ENCODE measurements around the gene DOCK9.

DNA sequence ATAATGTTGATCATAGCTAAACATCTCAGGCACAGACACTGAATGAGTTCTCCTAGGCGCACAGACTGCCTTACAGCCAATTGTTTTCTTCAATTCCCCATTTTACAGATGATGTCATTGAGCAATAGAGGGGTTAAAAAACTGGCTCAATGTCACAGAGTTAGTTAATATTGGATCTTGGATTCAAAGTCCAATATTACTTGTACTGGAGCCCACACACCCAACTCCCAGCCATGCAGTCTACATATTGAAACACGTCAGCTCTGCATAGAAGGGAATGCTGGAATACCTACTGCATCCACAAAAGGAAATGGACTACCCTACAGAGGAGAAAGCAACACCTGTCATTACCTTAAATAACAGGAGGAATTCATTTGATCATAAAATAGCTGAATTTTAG, 149.2 kb downstream of the DOCK9 start:
- TF ChIP-seq, protein P1, sequence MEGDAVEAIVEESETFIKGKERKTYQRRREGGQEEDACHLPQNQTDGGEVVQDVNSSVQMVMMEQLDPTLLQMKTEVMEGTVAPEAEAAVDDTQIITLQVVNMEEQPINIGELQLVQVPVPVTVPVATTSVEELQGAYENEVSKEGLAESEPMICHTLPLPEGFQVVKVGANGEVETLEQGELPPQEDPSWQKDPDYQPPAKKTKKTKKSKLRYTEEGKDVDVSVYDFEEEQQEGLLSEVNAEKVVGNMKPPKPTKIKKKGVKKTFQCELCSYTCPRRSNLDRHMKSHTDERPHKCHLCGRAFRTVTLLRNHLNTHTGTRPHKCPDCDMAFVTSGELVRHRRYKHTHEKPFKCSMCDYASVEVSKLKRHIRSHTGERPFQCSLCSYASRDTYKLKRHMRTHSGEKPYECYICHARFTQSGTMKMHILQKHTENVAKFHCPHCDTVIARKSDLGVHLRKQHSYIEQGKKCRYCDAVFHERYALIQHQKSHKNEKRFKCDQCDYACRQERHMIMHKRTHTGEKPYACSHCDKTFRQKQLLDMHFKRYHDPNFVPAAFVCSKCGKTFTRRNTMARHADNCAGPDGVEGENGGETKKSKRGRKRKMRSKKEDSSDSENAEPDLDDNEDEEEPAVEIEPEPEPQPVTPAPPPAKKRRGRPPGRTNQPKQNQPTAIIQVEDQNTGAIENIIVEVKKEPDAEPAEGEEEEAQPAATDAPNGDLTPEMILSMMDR (IDR thresholded peaks at IDR 0.05), result no peak
- no peak for TF ChIP-seq POLR2A (IDR thresholded peaks at IDR 0.05; ENCODE audit: low read depth)
- no peak for TF ChIP-seq EP300 (IDR thresholded peaks at IDR 0.05)

Measured in esophagus muscularis mucosa (tissue), 4 donors.